ENCODE results near the gene GAA. TPM values are rescaled to one million over a fixed set of nuclear protein-coding genes. Genes with fewer than 3 reads are reported as not detected.
A peak's percentile ranks its signal among the peaks of the same experiment; 100 is the strongest.
"Not testable (repeated sequence)": the region's sequence is repeated elsewhere in the genome, so short reads cannot be mapped to it uniquely, and the experiment has no call there.

The GAA gene
- total RNA-seq, 3 donors from 2014 or later (not counting 1 experiment from before 2014, with no cell fraction given) = 28.5 to 35.8 (median 32.9) TPM

GRCh38 chr17:80152081-80152702 is 50.8 kb downstream of the GAA start:
- WGBS (ENCODE audit: insufficient coverage) = 65% methylated on average over 11 of the region's 11 CpGs
- intact Hi-C loops (cut with micrococcal nuclease) = no loop called here
- no peaks in the 10 kb centered on the region for H3K27me3 Mint-ChIP-seq (ENCODE audit: low read depth in 2 of 2)
- TF ChIP-seq CTCF (IDR thresholded peaks at IDR 0.05) = no peak
- Histone ChIP-seq H3K9me3 (ENCODE audit: control insufficient read depth, insufficient read depth, low read length) (peaks cover 14% of the 10 kb centered on the region), H3K4me1 (ENCODE audit: control insufficient read depth, insufficient read depth, low read length) (peaks cover 15% of the 10 kb centered on the region), H3K27ac (ENCODE audit: low read length) (no peak overlapping the region), H3K27me3 (ENCODE audit: control insufficient read depth, insufficient read depth, low read length) (no peaks in the 10 kb centered on the region), H3K36me3 (ENCODE audit: control insufficient read depth, insufficient read depth, low read length) (no peaks in the 10 kb centered on the region), H3K4me3 (ENCODE audit: low read length) (no peak overlapping the region)
- no peak overlapping the region for H3K4me3 Mint-ChIP-seq
- ATAC-seq (no peak), DNase-seq (no peak)
- peaks cover 7% of the 10 kb centered on the region for H3K36me3 Mint-ChIP-seq
- H3K27ac Mint-ChIP-seq = peak overlapping the region in 1 of 2 donors; percentile 35
- H3K9me3 Mint-ChIP-seq = peaks cover 2 to 3% of the 10 kb centered on the region in 2 donors
- H3K4me1 Mint-ChIP-seq = peaks cover 10 to 16% of the 10 kb centered on the region in 2 donors

- no peak overlapping the region for H3K27ac ChIP-seq (ENCODE audit: low read length)
- ATAC-seq = no peak
- 70% methylated on average over 3 of the region's 3 CpGs for WGBS (ENCODE audit: insufficient coverage)
- H3K4me3 ChIP-seq (ENCODE audit: low read length) = no peak overlapping the region
- Mint-ChIP-seq H3K27ac (no peak overlapping the region), H3K4me3 (no peak overlapping the region), H3K9me3 (peaks cover 2 to 3% of the 10 kb centered on the region in 2 donors), H3K4me1 (peaks cover 8 to 13% of the 10 kb centered on the region in 2 donors), H3K27me3 (ENCODE audit: low read depth in 2 of 2) (no peaks in the 10 kb centered on the region), H3K36me3 (peaks cover 7% of the 10 kb centered on the region)
- intact Hi-C loops (cut with micrococcal nuclease) = no loop called here
- H3K4me1 ChIP-seq (ENCODE audit: control insufficient read depth, insufficient read depth, low read length) = peaks cover 10% of the 10 kb centered on the region
- peaks cover 14% of the 10 kb centered on the region for H3K9me3 ChIP-seq (ENCODE audit: control insufficient read depth, insufficient read depth, low read length)
- no peaks in the 10 kb centered on the region for H3K36me3 ChIP-seq (ENCODE audit: control insufficient read depth, insufficient read depth, low read length)
- no peaks in the 10 kb centered on the region for H3K27me3 ChIP-seq (ENCODE audit: control insufficient read depth, insufficient read depth, low read length)
- DNase-seq = no peak
- no peak for TF ChIP-seq CTCF (IDR thresholded peaks at IDR 0.05)
Observed at GRCh38 chr17:80153004-80153403, 51.6 kb downstream of the GAA start.

- Mint-ChIP-seq H3K4me3 (no peak overlapping the region), H3K36me3 (peaks cover 7% of the 10 kb centered on the region), H3K27me3 (ENCODE audit: low read depth in 2 of 2) (peaks cover 0 to 3% of the 10 kb centered on the region in 2 donors), H3K4me1 (peaks cover 8 to 10% of the 10 kb centered on the region in 2 donors), H3K27ac (no peak overlapping the region), H3K9me3 (peaks cover 2 to 3% of the 10 kb centered on the region in 2 donors)
- Histone ChIP-seq H3K4me1 (ENCODE audit: control insufficient read depth, insufficient read depth, low read length) (peaks cover 6% of the 10 kb centered on the region), H3K27me3 (ENCODE audit: control insufficient read depth, insufficient read depth, low read length) (no peaks in the 10 kb centered on the region), H3K4me3 (ENCODE audit: low read length) (no peak overlapping the region), H3K36me3 (ENCODE audit: control insufficient read depth, insufficient read depth, low read length) (no peaks in the 10 kb centered on the region), H3K9me3 (ENCODE audit: control insufficient read depth, insufficient read depth, low read length) (peaks cover 14% of the 10 kb centered on the region), H3K27ac (ENCODE audit: low read length) (no peak overlapping the region)
- no peak for TF ChIP-seq CTCF (IDR thresholded peaks at IDR 0.05)
- intact Hi-C loops (cut with micrococcal nuclease) = no loop called here
- WGBS (ENCODE audit: insufficient coverage) = 94% methylated on average over 4 of the region's 5 CpGs
- ATAC-seq (no peak), DNase-seq (no peak)
Observed at GRCh38 chr17:80154166-80154565, 52.8 kb downstream of the GAA start.

- H3K4me1 ChIP-seq (ENCODE audit: control insufficient read depth, insufficient read depth, low read length); H3K4me3 ChIP-seq (ENCODE audit: low read length); H3K27ac Mint-ChIP-seq; ATAC-seq; DNase-seq; H3K27ac ChIP-seq (ENCODE audit: low read length); H3K36me3 Mint-ChIP-seq; intact Hi-C loops (cut with micrococcal nuclease); H3K9me3 Mint-ChIP-seq; H3K4me3 Mint-ChIP-seq; H3K36me3 ChIP-seq (ENCODE audit: control insufficient read depth, insufficient read depth, low read length); H3K27me3 ChIP-seq (ENCODE audit: control insufficient read depth, insufficient read depth, low read length): not testable (repeated sequence)
- Mint-ChIP-seq H3K27me3 (ENCODE audit: low read depth in 2 of 2) (peaks cover 8 to 13% of the 10 kb centered on the region in 2 donors), H3K4me1 (peaks cover 11 to 13% of the 10 kb centered on the region in 2 donors)
- WGBS (ENCODE audit: insufficient coverage) = 67% methylated on average over 2 of the region's 2 CpGs
- H3K9me3 ChIP-seq (ENCODE audit: control insufficient read depth, insufficient read depth, low read length) = peaks cover 14% of the 10 kb centered on the region
Observed at GRCh38 chr17:80155600-80155999, 54.2 kb downstream of the GAA start.

All from natural killer cell (primary cell).